ENCODE results near the gene C13orf46.

C13orf46 gene

DNA sequence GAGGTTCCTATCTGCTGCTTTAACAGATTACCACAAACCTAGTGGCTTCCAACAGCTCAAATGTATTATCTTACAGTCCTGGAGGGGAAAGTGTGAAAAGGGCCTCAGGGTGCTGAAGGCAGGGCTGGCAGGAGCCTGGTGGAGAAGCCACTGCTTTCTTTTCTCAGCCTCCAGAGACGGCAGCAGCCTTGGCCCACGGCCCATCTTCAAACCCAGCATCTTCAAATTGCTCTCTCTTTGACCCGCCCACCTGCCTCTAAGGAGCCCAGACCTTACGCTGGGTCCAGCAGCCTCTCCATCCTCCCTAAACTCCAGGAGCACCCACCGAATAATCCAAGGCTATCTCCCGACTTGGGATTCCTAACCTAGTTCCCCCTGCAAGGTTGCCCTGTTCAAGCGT, 35.6 kb downstream of the C13orf46 start:
- no peak for DNase-seq (ENCODE audit: low spot score)

GRCh38 chr13:113937527-113938180, 36.2 kb downstream of the C13orf46 start:
- no peak for DNase-seq (ENCODE audit: low spot score)

GRCh38 chr13:113937073-113937472, 36.8 kb downstream of the C13orf46 start:
- DNase-seq (ENCODE audit: low spot score): no peak

DNA sequence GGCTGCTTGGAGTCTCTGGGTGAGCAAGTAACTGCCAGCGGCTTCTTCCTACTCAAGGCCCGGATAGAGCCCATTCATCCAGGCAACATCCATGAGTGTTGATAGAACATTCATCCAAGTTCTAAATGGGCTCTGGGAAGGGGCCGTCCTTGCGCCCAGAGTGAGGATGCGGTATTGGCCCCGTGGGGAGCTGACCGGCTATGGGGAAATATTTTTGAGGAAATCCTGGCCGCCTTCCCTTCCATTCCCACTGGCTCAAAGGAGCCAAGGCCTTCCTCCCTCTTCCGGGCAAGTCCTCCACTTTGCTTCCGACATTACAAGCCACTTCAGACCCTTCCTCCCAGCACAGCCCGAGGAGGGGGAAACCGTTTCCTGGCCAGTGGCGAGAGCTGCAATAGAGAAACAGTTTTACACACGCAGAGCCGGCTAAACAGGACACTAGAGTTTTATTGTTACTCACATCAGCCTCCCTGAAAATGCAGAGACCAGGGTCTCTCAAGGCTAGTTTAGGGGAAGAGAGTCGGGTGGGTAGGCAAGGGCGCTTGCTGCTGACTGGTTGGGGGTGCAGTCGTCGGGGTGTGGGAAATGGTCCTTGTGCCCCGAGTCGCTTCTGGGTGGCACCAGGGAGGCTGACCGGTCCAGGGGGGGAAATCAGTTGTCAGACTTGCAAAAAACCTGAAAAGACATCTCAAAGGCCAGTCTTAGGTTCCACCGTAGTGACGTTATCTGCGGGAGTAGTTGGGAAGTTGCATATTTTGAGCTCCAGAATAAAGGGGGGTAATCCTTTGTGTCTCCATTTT, 37.5 kb downstream of the C13orf46 start:
- no peak for DNase-seq (ENCODE audit: low spot score)

DNA sequence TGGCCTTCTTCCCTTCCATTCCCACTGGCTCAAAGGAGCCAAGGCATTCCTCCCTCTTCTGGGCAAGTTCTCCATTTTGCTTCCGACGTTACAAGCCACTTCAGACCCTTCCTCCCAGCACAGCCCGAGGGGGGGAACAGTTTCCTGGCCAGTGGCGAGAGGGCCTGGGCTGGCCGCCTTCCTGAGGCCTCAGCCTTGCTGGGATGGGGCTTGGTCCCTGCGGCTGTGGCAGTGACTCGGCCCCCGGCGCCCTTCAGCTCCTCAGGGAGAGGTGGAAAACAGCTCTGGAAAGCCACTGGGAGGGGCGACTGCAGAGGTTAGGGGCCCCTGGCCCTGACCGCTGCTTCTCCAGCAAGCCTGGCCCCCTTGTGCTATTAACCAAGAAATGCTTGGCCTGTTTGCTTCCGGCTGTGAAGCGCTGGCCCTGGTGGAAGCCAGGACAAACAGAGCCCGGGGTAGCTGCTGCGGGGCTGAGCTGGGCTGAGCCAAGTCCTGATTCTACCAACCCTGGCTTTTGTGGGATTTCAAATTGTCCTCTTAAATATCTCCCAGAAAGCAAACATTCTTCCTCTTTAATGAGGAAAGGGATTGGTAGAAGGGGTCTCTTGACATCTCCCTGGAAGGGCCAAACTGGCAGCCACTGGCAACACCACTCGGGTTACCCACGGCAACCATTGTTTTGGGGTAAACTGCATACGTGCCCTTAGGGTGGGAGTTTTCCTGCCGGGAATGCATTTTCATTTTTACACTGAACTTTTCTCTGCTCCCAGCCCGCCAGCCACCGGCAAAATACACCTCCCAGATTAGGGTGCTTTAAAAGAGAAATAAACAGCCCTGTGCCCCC, 38.7 kb downstream of the C13orf46 start:
- DNase-seq (ENCODE audit: low spot score): no peak

- DNase-seq (ENCODE audit: low spot score): no peak
These were observed 39.3 kb downstream of the C13orf46 start for GRCh38 chr13:113934576-113934975.

DNA sequence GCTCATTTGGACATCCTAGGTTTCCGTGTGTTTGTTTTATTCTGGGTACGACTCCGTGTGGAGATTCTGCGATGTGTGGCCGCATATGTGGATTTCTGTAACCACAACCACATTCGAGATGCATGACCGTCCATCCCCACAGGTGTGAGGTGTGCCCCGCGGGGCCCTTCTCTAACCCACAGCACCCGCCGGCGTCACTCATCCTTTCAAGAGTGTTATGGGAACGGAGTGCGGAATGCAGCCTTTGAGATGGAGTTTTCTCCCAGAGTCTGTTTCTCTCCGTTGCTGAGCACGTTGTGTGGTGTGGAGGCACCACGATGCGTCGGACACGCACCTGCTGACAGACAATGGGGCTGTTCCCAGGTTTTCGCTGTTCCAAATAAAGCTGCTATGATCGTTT, 40.0 kb downstream of the C13orf46 start:
- no peak for DNase-seq (ENCODE audit: low spot score)

DNA sequence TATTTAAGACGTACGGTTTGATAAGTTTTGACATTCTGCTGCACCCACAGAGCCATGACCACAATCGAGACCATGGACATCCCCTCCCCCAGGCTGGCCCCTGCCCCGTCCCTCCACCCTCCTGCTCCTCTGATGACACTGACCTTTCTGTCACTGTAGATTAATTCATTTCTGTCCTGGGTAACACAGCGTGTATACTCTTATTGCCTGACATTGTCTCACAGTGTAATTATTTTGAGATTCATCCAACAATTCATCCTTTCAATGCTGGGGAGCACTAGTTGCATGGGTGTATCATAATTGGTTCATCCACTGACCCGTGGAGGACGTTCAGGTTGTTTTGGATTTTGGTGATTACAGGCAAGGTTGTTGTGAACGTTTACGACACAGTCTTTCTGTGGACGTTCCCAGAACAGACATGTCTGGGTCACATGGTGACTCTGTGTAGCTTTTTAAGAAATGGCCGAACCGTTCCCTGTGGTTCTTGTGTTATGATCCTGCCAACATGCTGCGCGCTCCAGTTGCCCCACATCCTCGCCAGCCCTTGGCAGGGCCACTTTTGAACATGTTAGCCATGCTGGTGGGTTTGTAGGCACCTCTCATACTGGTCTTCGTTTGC, 41.9 kb downstream of the C13orf46 start:
- DNase-seq (ENCODE audit: low spot score): no peak

DNA sequence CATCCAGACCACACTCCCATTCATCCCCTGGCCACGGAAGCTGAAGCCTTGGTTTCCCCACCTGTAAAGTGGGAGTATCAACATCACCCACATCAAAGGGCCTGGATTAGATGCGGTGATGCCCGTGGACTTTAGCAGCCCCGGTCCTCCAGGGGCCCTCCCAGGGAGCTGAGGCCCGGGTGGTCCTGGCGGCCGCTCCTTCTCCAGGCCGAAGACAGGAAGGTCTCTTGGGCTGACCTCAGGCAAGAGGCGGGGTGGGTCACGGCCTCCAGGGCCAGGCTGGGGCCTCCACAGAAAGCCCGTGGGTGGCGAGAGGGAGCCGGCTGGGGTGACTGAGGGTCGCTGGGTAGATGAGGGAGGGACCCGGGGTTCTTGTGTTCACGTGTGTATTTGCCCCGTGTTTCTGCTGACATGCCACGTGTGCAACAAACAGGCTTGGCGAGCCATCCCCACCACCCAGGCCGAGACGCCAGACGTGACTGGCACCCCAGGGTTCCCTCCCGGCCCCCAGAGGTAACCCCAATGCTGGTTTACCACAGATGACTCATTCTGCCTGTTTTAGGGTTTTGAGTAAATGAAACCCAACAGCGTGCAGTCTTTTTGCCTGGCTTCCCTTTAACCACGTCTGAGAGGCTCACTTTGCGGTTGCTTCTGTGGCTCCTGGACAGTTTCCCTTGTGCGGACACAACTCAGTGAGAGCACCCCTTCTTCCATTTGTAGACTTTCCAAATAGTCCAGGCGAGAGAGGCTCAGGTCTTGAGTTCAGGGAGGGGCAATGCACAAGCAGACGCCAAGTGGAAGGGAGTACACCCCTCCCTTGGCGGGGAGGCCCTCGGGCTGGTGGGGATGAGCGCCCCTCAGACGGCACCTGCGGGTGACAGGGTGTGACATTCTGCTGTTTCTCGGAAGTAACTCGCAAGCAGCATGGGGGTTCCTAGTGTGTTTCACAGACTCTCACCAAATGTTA, 42.9 kb downstream of the C13orf46 start:
- DNase-seq (ENCODE audit: low spot score): peak; percentile 76

DNA sequence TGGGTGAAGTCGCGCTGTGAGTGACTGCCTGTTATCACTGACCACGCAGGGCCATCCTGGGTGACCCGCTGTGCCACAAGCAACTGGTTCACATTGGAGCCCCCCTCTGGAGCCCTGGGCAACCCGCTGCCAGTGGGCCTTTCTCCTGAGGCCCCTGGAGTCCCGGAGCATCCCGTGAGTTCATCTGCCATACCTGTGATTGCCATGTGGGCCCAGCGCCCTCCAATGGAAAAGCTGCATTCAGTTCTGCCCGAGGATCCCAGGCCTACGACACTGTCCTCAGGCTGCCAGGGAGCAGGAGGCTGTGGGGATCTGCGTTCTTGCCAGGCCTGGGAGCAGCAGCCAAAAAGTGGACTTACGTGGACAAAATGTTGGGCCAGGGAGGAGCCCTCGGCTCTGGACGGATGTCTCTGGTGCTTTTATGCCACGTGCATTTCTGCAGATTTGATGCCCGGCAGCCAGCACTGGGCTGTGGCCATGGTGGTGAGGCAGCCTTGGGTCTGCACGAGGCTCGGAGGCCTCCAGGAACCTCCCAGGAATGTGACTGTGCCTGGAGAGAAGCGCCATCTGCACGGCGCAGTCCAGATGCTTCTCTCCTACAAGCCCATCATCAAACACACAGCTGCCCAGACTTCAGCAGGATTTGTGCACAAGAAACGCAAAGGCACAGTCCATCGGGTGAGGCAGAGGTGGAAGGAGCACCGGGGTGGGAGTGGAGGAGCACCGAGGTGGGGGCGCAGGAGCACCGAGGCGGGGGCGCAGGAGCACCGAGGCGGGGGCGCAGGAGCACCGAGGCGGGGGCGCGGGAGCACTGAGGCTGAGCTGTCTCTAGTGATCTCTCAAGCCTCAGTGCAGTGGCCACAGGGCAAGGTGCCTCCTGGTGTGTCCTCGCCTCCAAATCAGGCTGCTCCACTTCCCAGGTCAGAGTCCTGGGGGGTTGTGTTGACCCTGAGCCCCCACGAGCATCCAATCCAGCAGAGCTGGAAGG, 44.0 kb downstream of the C13orf46 start:
- DNase-seq (ENCODE audit: low spot score): no peak

- no peak for DNase-seq (ENCODE audit: low spot score)
These were observed 44.9 kb downstream of the C13orf46 start for GRCh38 chr13:113928685-113929627.

- DNase-seq (ENCODE audit: low spot score): no peak
These were observed 46.0 kb downstream of the C13orf46 start for GRCh38 chr13:113927661-113928581.

- no peak for DNase-seq (ENCODE audit: low spot score)
These were observed 46.8 kb downstream of the C13orf46 start for GRCh38 chr13:113926951-113927660.

GRCh38 chr13:113926301-113926761, 47.5 kb downstream of the C13orf46 start:
- DNase-seq (ENCODE audit: low spot score): no peak

DNA sequence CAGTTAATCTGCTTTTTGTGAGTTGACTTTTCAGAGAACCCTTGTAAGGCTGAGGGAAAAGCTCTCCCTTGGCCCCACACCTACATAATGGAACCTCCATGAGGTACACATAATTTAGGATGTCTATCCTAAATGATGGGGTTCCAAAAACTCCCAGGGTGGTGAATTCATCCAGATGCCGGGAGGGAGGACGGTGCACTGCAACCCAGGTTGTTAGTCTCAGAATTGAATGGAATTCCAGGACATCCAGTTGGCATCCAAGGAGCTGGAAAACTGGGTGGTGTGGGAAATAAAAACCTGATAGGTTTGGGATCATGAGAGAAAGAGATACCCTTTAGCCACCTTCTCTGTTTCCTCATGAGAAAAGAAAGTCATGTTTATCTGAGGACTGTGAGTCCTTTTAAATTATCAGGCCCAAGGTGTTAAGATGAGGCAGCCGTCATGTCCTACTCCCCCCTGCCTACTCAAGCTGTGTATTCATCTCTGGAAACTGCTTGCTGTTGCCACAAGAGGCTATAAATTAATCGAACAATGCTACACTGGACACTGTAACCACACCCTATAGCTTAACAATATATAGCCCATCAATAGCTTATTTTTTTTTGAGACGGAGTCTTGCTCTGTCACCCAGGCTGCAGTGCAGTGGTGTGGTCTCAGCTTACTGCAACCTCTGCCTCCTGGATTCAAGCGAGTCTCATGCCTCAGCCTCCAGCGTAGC, 49.5 kb downstream of the C13orf46 start:
- DNase-seq (ENCODE audit: low spot score): no peak

All from CD4-positive, alpha-beta T cell treated with Interleukin-15 for 4 hours (primary cell).